ENCODE data around the gene MIGA1.

Gene MIGA1

DNA sequence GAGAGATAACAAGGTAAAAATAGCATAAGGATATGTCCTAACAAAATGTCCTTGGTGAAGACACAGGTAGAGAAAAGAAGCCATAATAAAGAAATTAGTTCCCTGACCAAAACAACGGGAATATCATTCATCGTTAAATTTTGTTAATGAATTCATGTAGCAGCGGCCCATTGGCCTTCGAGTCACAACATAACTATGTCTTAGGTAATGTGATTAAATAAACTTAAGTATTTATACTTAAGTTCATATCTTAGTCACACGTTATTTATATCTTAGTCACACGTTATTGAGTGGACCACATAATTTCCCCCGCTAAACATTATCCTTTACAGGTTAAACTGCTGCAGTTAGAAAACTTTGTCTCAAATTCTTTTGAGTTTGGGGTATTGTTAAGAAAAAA, 110.2 kb downstream of the MIGA1 start:
- no peak for DNase-seq (ENCODE audit: low read depth)
- H3K4me3 ChIP-seq (ENCODE audit: low read depth, low read length) = no peak overlapping the region
- TF ChIP-seq CTCF (IDR thresholded peaks at IDR 0.05; ENCODE audit: low read depth, low read length, missing control alignments) = no peak

DNA sequence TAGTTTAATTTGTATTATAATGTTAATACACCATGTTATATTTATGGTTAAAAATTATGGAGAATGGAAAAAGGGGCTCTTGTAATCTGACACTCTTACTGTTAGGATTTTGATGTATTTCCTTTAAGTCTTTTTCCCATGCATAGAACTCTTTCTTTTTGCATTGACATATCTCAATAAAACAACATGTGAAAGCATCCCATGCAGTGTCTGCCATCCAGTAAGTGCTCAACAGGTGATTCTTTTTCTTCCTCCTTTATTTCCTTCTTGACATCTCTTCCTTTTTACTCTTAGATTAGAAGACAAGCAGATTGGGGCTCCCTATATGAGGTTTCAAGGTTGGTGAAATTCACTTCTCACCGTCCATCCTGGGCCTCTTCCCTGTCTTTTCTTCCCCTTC, 111.8 kb downstream of the MIGA1 start:
- no peak for TF ChIP-seq CTCF (IDR thresholded peaks at IDR 0.05; ENCODE audit: low read depth, low read length, missing control alignments)
- H3K4me3 ChIP-seq (ENCODE audit: low read depth, low read length) = no peak overlapping the region
- no peak for DNase-seq (ENCODE audit: low read depth)

DNA sequence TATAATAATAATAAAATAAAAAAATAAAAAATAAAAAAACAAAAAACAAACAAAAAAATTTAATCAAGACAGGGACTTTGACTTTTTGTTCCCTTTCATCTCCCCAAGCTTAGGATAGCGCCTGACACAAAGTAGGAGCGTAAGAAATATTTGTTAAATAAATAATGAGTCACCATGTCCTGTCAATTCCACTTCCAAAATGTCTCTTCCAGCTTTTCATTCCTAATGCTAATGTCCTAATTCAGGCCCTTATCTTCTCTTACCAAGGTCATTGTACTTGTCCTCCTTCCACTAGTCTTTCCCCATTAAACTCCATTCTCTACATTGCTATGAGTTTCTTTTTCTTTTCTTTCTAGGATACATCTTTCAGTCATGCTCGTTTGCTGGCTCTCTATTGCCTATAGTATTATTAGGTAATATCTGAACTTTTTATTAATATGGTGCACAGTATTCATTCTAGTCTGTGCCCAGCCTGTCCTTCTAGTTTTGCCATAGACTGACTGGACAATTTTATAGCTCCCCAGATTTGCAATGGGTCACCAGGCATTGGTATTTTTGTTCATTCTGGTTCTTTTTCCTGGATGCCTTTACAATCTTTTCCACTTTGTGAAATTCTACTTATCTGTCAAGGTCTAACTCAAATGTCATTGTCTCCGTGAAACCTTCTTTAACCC, 120.3 kb downstream of the MIGA1 start:
- no peak for TF ChIP-seq CTCF (IDR thresholded peaks at IDR 0.05; ENCODE audit: low read depth, low read length, missing control alignments)
- no peak for DNase-seq (ENCODE audit: low read depth)
- H3K4me3 ChIP-seq (ENCODE audit: low read depth, low read length) = no peak overlapping the region

DNA sequence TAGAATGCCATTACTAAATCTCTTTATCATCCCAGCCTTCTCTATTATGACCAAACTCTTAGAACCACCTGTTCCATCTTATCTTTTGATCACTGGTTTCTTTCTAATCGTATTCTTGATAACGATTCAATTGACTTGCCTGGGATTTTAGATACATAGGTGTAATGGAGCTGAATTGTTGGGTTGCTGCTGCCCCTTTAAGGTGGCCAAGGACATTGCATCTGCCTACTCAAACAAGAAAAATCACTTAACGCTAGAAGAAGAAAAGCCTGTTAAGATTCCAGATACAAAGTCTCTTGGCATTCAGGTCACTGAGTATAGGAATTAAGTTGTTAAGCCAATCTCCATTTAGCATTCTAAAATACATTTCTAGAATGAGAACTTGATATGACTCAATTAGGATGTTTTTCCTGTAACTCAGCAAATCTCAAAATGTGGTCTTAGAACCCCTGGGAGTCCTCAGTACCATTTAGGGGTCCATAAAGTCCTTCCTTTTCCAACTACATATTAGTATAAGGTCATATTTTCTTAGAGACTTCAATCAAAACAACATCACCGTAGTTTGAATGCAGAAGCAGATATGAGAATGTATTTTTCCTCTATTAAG, 121.3 kb downstream of the MIGA1 start:
- DNase-seq (ENCODE audit: low read depth) = peak; percentile 21
- TF ChIP-seq CTCF (IDR thresholded peaks at IDR 0.05; ENCODE audit: low read depth, low read length, missing control alignments) = peak; percentile 57
- no peak overlapping the region for H3K4me3 ChIP-seq (ENCODE audit: low read depth, low read length)

- TF ChIP-seq CTCF (IDR thresholded peaks at IDR 0.05; ENCODE audit: low read depth, low read length, missing control alignments) = no peak
- no peak overlapping the region for H3K4me3 ChIP-seq (ENCODE audit: low read depth, low read length)
- no peak for DNase-seq (ENCODE audit: low read depth)
Measured at GRCh38 chr1:77905603-77906002, 126.2 kb downstream of the MIGA1 start.

DNA sequence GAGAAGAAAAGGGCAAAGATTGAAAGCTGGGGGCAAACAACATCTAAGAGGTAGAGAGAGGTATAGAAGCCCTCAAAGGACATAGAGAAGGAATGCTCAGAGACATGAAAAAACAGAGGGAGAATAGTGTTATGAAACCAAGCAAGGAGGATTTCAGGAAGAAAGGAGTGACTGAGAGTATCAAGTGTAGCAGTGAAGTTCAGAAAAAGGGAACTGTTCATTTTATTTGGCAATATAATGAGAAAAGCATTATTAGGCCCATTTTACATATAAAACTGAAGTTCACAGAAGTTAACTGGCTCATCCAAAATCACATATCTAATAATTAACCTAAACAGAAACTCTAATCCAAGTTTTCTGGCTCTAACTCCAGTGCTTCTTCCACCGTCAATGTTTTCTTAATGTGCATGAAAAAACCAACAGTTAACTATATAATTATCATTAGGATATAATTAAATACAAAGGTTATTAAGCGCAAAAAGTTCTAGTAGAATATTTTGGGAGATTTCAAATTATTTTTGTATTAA, 126.6 kb downstream of the MIGA1 start:
- no peak overlapping the region for H3K4me3 ChIP-seq (ENCODE audit: low read depth, low read length)
- TF ChIP-seq CTCF (IDR thresholded peaks at IDR 0.05; ENCODE audit: low read depth, low read length, missing control alignments) = no peak
- no peak for DNase-seq (ENCODE audit: low read depth)

GRCh38 chr1:77906624-77907023, 127.2 kb downstream of the MIGA1 start:
- H3K4me3 ChIP-seq (ENCODE audit: low read depth, low read length) = no peak overlapping the region
- TF ChIP-seq CTCF (IDR thresholded peaks at IDR 0.05; ENCODE audit: low read depth, low read length, missing control alignments) = no peak
- no peak for DNase-seq (ENCODE audit: low read depth)
